Activated CD4-positive, alpha-beta T cell treated with anti-CD3 and anti-CD28 coated beads, Interleukin-2, amount 50 U/mL, for 1 hour (primary cell): ENCODE measurements around the gene INHBC.
"Not testable (repeated sequence)": the region's sequence is repeated elsewhere in the genome, so short reads cannot be mapped to it uniquely, and the experiment has no call there.

Experiments used
- DNase-seq: peaks from one replicate; pipeline ENCODE4 v3.0.0-alpha.2; 2020

INHBC gene, protein sequence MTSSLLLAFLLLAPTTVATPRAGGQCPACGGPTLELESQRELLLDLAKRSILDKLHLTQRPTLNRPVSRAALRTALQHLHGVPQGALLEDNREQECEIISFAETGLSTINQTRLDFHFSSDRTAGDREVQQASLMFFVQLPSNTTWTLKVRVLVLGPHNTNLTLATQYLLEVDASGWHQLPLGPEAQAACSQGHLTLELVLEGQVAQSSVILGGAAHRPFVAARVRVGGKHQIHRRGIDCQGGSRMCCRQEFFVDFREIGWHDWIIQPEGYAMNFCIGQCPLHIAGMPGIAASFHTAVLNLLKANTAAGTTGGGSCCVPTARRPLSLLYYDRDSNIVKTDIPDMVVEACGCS

DNA sequence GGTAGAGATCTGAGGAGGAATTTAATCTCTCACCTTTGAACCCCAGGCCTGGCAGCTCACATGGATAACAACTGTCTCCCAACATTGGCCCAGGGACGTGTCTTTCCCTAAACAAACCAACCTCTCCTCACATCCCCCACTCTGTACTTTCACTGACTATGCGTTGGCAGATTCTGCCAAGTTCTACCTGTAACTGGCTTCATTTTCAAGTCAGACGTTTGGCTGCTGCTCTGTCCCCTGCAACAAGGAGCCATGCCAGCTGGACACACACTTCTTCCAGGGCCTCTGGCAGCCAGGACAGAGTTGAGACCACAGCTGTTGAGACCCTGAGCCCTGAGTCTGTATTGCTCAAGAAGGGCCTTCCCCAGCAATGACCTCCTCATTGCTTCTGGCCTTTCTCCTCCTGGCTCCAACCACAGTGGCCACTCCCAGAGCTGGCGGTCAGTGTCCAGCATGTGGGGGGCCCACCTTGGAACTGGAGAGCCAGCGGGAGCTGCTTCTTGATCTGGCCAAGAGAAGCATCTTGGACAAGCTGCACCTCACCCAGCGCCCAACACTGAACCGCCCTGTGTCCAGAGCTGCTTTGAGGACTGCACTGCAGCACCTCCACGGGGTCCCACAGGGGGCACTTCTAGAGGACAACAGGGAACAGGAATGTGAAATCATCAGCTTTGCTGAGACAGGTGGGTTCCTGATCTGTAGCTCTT lies at the start of gene INHBC:
Gene INHBC, plus strand, starts transcription at position 268 of the 707 bp plus-strand sequence. Its CDS starts 103 bp downstream, at position 371.
- DNase-seq = no peak

DNA sequence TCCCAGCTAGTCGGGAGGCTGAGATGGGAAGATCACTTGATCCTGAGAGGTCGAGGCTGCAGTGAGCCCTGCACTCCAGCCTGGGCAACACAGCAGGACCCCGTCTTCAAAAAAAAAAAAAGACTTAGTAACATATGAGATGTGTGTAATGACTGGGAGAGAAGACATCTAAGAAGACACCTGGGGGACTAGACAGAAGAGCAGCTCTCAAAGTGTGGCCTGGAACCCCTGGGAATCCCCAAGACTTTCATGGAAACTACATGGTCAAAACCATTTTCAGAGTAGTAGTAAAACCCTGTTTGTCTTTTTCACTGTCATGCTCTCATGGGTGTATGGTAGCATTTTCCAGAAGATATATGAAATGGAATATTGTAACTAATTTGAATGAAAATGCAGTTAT lies 49.0 kb upstream of the INHBC start:
- no peak for DNase-seq

DNA sequence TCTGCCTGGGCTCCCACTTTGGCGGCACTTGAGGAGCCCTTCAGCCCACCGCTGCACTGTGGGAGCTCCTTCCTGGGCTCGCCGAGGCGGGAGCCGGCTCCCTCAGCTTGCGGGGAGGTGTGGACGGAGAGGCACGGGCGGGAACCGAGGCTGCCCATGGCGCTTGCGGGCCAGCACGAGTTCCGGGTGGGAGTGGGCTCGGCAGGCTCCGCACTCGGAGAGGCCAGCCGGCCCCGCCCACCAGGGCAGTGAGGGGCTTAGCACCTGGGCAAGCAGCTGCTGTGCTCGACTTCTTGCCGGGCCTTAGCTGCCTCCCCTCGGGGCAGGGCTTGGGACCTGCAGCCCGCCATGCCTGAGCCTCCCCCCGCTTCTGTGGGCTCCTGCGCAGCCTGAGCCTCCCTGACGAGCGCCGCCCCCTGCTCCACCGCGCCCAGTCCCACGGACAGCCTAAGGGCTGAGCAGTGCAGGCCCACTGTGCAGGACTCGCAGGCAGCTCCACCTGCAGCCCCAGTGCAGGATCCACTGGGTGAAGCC lies 48.3 kb upstream of the INHBC start:
- no peak for DNase-seq

DNA sequence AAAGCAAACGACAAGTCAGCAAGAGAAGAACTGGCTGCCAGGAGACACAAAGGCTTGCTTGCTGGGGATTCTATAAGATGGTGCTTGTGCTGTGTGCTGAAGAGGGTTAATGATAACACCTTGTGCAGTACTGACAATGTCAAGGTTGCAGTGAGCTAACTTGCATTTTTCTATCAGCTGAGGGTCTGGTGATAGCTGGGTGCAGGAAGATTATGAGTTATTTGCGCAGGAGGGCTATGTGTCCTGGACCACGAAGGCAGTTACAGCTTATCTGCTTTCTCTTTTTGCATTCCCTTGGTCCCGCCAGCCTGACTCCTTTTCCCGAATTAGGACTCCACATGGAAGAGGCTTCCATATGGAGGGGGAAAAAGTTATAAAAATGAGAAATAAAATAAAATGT lies 46.2 kb upstream of the INHBC start:
- DNase-seq = no peak

DNA sequence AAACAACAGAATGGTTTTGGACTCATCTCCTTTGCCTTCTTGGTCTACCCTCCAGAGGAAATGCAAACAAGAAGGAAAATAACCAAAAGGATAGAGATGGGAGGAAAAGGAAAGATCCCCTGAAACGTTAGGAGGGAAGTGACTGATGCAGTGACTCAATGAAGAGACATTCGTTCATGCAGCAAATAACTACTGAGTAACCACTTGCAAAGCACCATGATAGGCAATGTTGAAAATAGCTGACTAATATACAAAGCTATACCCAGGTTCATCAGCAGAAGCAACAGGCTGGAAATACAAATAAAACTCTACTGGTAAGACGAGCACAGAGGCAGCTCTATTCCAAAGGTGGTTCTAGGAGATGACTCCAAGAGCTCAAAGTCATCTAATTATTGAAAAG lies 45.6 kb upstream of the INHBC start:
- no peak for DNase-seq

DNA sequence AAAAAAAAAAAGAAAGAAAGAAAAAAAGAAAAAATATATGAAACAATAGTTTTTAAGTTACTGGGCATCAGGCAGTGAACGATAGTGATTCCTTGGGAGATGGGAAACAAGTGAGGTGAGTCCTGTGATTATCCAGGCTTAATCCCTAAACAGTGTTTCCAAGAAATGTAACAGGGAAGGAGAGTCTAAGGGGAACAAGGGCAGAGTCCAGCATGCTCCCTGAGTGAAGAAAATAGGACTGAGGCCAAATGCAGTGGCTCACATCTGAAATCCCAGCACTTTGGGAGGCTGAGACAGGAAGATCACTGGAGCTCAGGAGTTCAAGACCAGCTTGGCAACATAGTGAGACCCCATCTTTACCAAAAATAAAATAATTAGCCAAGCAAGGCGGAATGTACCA lies 44.4 kb upstream of the INHBC start:
- no peak for DNase-seq

DNA sequence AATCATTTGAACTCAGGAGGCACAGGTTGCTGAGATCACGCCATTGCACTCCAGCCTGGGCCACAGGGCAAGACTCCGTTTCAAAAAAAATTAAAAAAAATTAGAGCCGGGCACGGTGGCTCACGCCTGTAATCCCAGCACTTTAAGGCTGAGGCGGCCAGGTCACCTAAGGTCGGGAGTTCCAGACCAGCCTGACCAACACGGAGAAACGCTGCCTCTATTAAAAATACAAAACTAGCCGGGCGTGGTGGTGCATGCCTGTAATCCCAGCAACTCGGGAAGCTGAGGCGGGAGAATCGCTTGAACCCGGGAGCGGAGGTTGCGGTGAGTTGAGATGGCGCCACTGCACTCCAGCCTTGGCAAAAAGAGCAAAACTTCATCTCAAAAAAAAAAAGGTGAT lies 39.5 kb upstream of the INHBC start:
- DNase-seq = no peak

DNA sequence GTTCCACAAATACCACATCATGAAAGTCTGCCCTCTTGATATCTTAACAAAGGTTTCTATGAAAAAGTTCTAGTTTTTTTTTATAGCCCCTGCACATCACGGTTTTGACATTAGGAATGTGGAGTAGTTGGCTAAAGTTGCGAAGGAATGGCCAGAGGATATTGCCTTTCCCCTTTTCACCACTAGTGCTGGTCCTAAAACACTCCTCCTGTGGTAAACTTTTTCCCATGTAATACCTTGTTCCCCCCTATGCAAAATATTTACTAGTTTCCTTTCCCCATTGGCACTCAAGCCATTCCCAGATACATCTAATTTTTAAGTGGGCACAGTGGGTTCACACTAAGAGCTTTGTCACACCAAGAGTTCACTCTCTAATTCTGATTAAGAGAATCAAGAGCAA lies 37.1 kb upstream of the INHBC start:
- no peak for DNase-seq

DNA sequence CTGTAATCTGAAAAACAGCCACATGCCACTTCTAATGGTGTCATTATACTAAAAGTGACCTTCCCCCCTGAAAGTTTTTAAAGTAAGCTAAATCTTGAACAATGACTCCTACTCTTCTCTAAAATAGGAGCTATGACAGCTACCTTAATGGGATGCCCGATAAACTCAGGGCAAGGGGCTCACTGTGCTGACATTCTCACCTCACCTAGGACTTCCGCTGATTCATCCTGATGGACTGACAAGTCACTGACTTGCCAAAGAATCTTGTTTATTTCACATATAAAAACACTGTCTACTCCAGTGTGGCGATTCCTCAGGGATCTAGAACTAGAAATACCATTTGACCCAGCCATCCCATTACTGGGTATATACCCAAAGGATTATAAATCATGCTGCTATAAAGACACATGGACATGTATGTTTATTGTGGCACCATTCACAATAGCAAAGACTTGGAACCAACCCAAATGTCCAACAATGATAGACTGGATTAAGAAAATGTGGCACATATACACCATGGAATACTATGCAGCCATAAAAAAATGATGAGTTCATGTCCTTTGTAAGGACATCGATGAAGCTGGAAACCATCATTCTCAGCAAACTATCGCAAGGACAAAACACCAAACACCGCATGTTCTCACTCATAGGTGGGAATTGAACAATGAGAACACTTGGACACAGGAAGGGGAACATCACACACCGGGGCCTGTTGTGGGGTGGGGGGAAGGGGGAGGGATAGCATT lies 34.7 kb upstream of the INHBC start:
- not testable (repeated sequence) for DNase-seq

DNA sequence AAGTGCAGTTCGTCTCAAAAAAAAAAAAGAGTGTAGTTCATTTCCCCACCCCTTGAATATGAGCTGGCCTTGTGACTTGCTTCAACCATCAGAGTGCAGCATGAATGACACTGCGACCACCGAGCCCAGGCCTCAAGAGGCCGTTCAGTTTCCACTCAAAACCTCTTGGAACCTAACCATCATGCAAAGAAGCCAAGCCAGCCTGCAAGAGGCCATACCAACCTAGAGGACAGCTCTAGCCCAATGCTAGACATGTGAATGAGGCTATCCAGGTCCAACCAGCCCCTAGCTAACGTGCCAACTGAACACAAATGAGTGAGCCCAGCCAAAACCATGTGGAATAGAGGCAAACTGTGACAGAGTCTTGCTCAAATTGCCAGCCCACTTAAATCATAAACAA lies 33.4 kb upstream of the INHBC start:
- no peak for DNase-seq

DNA sequence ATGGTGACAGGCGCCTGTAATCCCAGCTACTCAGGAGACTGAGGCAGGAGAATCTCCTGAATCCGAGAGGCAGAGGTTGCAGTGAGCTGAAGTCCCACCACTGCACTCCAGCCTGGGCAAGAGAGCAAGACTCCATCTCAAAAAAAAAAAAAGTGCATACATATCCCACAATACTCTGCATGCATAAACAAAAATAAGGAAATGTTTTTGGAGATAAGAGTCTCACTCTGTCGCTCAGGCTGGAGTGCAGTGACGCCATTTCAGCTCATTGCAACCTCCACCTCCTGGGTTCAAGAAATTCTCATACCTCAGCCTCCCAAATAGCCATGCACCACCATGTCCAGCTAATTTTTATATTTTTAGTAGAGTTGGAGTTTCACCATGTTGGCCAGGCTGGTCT lies 32.4 kb upstream of the INHBC start:
- not testable (repeated sequence) for DNase-seq

DNA sequence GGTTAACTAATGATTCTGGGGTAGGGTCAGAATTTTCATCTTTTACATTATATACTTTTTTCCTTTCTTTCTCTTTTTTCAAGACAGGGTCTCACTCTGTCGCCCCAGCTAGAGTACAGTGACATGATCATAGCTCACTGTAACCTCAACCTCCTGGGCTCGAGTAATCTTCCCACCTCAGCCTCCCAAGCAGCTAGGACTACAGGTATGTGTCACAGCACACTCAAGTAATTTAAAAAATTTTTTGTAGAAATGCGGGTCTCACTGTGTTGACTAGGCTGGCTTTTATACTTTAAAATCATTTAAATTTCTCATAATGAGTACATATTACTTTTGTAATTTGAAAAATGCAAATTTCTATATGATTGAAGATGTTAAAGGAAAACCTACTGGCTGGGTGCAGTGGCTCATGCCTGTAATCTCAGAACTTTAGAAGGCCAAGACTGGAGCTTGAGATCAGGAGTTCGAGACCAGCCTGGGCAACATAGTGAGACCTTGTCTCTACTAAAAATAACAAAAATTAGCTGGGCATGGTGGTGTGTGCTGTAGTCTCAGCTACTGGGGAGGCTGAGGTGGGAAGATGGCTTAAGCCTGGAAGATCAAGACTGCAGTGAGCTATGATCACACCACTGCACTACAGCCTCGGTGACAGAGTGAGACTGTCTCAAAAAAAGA lies 29.5 kb upstream of the INHBC start:
- DNase-seq = no peak

DNA sequence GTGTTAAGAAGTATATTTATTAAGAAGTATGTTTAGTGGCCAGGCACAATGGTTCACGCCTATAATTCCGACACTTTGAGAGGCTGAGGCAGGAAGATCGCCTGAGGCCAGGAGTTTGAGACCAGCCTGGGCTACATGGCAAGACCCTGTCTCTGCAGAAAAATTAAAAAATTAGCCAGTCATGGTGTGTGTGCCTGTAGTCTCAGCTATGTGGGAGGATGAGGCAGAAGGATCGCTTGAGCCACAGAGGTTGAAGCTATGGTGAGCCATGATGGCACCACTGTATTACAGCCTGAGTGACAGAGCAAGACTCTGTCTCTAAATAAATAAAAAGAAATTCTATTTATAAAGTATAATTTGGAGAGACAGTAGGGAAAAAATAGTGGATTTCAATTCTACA lies 24.1 kb upstream of the INHBC start:
- no peak for DNase-seq

DNA sequence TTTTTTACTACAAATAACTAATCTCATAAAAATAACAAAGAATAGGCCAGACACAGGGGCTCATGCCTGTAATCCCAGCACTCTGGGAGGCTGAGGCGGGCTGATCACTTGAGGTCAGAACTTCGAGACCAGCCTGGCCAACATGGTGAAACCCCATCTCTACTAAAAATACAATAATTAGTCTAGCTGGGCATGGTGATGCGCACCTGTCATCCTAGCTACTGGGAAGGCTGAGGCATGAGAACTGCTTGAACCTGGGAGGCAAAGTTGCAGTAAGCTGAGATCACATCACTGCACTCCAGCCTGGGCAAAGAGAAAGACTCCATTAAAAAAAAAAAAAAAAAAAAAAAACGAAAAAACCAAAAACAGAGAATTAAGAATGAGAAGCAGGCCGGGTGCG lies 20.4 kb upstream of the INHBC start:
- DNase-seq = not testable (repeated sequence)

DNA sequence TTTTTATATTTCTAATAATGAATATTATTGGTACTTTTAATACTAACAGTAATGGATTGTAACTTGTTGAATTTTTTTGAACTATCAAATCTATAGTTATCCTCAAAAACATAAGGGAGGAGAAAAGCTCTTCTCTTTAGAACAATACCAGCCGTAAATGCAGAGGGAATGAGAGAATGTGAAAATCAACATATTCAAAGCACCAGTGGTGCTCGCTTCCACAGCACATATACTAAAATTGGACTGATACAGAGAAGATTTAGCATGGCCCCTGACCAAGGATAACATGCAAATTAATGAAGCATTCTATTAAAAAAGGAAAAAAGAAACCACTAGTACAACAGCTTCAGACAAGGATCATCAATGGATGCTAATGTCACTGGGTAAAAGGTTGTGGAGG lies 19.5 kb upstream of the INHBC start:
- no peak for DNase-seq

DNA sequence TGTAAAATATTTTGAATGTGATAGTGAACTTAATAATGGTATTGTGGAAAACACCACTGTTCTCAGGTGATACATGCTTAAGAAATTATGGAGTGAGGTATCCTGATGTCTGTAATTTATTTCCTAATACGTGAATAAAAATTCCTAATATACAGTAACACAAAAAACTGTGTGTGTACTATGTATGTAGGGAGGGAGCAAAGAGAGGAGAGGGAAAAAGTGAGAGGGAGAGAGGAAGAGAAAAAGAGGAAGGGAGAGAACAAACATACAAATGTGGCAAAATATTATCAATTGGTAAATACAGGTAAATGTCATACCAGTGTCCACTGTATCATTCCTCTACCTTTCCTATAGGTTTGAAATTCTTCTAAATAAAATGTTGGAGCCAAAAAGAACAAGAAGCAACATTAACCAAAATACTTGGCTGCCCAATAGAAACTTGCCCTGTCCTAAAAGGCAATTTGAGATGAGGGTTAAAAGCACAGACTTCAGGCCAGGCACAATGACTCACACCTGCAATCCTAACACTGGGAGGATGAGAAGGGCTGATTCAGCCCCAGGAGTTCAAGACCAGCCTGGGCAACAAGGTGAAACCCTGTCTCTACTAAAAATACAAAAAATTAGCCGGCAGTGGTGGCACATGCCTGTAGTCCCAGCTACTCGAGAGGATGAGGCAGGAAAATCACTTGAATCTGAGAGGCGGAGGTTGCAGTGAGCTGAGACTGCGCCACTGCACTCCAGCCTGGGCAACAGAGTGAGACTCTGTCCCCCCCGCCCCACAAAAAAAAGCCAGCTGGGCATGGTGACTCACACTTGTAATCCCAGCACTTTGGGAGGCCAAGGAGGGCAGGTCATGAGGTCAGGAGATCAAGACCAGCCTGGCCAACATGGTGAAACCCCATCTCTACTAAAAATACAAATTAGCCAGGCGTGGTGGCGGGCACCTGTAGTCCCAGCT lies 18.3 kb upstream of the INHBC start:
- DNase-seq = no peak

DNA sequence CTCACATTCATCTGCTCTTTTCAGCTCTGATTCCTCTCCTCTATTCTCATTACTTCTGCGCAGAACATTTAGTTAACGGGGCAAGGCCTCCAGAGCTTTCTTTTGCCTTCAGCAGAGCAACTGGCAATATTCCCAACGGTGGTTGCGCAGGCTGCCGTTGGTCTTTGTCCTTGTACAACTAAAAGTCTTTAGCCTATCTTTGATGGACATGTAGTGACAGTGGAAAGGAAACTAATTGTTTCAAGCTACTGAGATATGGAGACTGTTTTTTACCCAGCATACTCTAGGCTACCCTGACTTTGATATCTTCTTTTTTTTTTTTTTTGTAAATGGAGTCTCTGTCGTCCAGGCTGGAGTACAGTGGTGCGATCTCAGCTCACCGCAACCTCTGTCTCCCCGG lies 16.3 kb upstream of the INHBC start:
- DNase-seq = no peak

DNA sequence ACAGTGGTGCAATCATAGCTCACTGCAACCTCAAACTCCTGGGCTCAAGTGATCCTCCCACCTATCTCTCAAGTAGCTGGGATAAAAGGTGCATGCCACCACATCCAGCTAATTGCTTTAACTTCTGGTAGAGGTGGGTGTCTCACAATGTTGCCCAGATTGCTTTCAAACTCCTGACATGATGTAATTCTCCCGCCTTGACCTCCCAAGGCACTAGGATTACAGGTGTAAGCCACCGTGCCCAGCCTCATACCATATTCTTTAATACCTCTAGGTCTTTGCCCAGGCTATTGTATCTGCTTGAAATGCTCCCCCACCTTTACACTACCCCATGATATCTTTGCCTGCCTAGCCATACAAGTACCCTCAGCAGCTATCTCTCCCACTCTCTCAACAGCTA lies 15.1 kb upstream of the INHBC start:
- DNase-seq = no peak

DNA sequence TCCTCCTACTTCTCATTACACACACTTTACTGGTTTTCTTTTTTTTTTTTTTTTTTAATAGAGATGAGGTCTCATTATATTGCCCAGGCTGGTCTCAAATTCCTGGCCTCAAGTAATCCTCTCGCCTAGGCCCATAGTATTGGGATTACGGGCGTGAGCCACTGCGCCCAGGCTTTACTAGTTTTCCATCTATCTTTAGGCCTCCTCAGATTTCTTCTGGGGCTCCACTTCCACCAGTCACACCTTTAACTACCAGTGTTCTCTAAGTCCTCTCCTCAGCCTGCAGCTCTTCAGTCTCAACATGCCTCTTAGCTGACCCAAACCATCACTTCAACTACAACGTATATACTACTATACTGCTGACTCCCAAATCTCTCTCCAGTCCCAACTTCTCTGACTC lies 14.1 kb upstream of the INHBC start:
- no peak for DNase-seq

DNA sequence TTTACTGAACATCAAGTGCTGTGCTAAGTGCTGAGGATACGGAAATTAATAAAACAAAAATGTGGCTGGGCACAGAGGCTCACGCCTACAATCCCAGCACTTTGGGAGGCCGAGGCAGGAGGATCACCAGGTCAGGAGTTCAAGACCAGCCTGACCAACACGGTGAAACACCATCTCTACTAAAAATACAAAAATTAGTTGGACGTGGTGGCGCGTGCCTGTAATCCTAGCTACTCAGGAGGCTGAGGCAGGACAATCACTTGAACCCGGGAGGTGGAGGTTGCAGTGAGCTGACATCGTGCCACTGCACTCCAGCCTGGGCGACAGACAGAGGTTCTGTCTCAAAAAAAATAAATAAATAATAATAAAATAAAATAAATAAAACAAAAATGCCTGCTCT lies 7.6 kb upstream of the INHBC start:
- not testable (repeated sequence) for DNase-seq

DNA sequence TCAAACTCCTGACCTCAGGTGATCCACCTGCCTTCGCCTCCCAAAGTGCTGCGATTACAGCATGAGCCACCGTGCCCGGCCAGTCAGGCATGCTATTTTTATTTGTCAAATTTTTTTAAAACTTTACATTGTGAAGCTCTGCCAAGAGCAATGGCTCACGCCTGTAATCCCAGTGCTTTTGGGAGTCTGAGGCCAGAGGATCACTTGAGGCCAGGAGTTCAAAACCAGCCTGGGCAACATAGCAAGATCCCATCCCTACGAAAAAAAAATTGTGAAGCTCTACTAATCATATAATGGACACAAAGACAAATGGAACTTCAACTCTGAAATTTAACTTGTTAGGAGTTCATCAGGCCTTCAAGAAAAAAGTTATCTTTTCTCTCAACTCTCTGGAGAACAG lies 5.6 kb upstream of the INHBC start:
- DNase-seq = no peak
